ENCODE data around the gene SUMF1.
A peak's percentile ranks its signal among the peaks of the same experiment; 100 is the strongest.
"Not testable (repeated sequence)": the region's sequence is repeated elsewhere in the genome, so short reads cannot be mapped to it uniquely, and the experiment has no call there.

The SUMF1 gene

DNA sequence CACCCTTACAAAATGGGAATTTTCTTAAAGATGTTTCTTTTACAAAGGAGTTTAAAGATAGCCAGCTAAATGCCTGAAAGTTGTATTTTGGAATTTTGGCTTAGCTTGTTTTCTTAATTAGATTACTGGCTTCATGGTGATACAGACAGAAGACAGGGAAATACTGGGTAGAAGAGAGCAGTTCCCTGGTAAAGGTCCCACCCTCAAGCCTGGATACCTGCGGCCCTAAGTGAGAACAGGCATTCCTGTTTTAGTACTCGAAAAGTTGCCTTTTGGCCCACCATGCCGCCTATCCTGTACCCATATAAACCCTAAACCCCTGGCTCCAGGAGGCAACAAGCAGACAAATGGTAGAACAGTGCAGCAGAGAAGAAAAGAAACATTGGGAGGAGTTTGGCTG, 134.5 kb downstream of the SUMF1 start:
- DNase-seq = no peak

DNA sequence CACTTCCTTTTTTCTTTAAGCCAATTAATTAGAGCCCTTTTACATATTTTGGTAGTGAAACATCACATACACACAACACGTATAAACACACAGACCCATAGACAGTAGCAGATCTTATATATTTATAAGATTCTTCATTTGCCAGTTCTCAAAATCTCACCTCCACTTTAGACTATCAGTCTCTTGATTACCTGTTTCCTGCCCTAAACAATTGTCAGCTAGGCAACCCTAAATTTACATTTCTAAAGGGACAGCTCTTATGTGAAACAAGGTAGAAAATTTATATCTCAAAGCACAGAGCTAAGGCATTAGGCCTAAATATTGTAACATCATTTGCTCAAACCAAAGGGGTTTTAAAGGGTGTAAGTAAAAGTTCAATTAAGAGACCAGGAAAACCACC, 135.0 kb downstream of the SUMF1 start:
- no peak for DNase-seq

DNA sequence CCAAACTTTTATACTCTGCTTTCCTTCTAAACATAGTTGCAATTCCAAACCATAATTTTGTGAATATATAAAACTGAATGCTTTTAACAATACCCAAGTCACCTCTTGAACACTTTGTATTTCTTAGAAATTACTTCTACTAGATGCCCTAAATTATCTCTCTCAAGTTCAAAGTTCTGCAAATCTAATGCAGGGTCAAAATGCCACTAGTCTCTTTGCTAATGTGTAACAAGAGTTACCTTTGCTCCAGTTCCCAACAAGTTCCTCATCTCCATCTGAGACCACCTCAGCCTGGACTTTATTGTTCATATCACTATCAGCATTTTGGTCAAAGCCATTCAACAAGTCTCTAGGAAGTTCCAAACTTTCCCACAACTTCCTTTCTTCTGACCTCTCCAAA, 137.3 kb downstream of the SUMF1 start:
- not testable (repeated sequence) for DNase-seq

GRCh38 chr3:4326868-4327267, 140.2 kb downstream of the SUMF1 start:
- no peak for DNase-seq

- no peak for DNase-seq
Measured at GRCh38 chr3:4323246-4324027, 143.6 kb downstream of the SUMF1 start.

- peak; percentile 54 for DNase-seq
Measured at GRCh38 chr3:4322635-4323034, 144.4 kb downstream of the SUMF1 start.

- no peak for DNase-seq
Measured at GRCh38 chr3:4321732-4322131, 145.3 kb downstream of the SUMF1 start.

GRCh38 chr3:4320096-4320911, 146.8 kb downstream of the SUMF1 start:
- no peak for DNase-seq

DNA sequence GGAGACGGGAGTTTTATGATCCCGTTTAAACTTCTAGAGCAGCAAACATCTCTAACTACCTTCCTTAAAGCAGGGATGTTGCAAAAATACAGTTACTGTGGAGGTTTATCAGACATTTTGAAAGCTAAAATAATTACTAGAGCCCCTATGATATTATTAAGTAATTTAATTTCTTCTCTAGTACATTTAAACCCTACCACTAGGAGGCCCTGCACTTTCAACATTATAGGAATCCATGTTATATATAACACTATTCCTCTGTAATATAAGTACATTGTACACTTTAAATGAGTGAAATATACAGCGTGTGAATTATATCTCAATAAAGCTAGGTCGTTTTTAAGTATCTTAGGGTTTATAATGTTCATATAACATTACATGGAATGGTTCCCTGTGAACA, 152.4 kb downstream of the SUMF1 start:
- no peak for DNase-seq

DNA sequence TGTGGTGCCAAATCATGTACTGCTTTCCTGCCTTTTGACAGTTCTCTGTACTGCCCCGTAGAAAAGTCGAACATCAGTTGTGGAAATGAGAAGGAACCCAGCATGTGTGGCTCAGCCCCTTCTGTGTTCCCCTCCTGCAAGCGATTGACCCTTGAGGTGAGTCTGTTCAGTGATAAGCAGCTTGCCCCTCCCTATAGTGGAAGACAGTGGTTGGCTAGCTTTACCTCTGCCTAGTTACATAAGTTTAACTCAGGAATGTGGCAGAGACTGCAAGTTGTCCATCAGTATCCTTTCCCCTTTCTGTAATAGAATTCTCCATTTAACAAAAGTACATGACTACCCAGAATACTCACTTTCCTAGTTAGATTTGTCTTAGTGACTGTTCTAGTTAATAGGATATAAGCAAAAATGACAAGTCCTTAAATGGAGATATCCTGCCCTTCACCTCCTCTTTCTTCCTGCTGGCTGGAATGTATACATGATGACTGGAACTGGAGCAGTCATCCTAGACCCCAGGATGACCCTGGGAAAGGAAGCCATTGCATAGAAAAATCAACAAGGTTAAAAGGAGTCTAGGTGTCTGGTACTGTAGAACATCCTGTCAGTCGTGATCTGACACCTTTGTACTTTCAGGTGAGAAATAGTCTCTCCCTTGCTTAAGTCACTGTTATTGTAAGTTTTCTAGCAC, 153.3 kb downstream of the SUMF1 start:
- no peak for DNase-seq

GRCh38 chr3:4311496-4311895, 155.6 kb downstream of the SUMF1 start:
- no peak for DNase-seq

All from RPMI8226 (cell line).